Vagina (tissue), 2 donors: ENCODE measurements around the gene LYAR. TPM values are rescaled to one million over a fixed set of nuclear protein-coding genes. Genes with fewer than 3 reads are reported as not detected.

Experiments
- DNase-seq, 2 donors: peaks; one replicate each; pipeline ENCODE4 v3.0.0-alpha.2; 2017; ENCODE audit errors: extremely low spot score in 2 of 2
- H3K27ac ChIP-seq: fragments of 200-600 bp; sonication (generic); one replicate; pipeline ENCODE4 v1.5.1; 2019
- H3K27me3 ChIP-seq: fragments of 200-600 bp; sonication (generic); one replicate; pipeline ENCODE4 v1.5.1; 2019
- H3K36me3 ChIP-seq, 2 donors: fragments of 200-600 bp; sonication (generic); one replicate each; pipeline ENCODE4 v1.5.1; 2017 to 2019
- H3K4me1 ChIP-seq: fragments of 200-600 bp; sonication (generic); one replicate; pipeline ENCODE4 v1.5.1; 2019
- H3K4me3 ChIP-seq, 2 donors: fragments of 200-600 bp; sonication (generic); 1 replicate in 1 of 2; 2 replicates in 1 of 2; pipeline ENCODE4 v1.5.1; 2016 to 2019
- H3K9me3 ChIP-seq: fragments of 200-600 bp; sonication (generic); one replicate; pipeline ENCODE4 v1.5.1; 2019
- POLR2A ChIP-seq, 2 donors: fragments of 450-650 bp; IDR thresholded peaks; one replicate each; pipeline ENCODE4 v1.6.1; 2017; ENCODE audit warnings: antibody characterized with exemption in 2 of 2, mild to moderate bottlenecking in 2 of 2, moderate library complexity in 2 of 2
- POLR2AphosphoS5 ChIP-seq, 2 donors: sonication (generic); formaldehyde crosslinking; IDR thresholded peaks; one replicate each; pipeline ENCODE4 v1.9.0; 2017; ENCODE audit warnings: antibody characterized with exemption in 2 of 2, mild to moderate bottlenecking in 2 of 2, low read depth in 1 of 2; ENCODE audit not compliant: insufficient read depth in 1 of 2
- intact Hi-C: fragments of 100-400 bp; cut with DNase I; formaldehyde crosslinking; loops from one replicate; pipeline ENCODE4 v1.15.1; 2023
- total RNA-seq: library from RNA; depleted of rRNA; stranded (reverse); fragments of >200 nt; gene quantifications from one replicate; pipeline ENCODE4 v1.2.3, GENCODE V29; 2016
- TF ChIP-seq, protein P1 (sequence below), 3 experiments: fragments of 450-650 bp in 2 of 3; fragments of 200-600 bp in 1 of 3; sonication (generic) in 1 of 3; IDR thresholded peaks; one replicate each; pipeline ENCODE4 v1.5.1; 2017 to 2019; ENCODE audit warnings: antibody characterized with exemption in 3 of 3, mild to moderate bottlenecking in 2 of 3, moderate library complexity in 2 of 3

The LYAR gene
- total RNA-seq, 1 donor from 2014 or later, result 6.4 TPM

DNA sequence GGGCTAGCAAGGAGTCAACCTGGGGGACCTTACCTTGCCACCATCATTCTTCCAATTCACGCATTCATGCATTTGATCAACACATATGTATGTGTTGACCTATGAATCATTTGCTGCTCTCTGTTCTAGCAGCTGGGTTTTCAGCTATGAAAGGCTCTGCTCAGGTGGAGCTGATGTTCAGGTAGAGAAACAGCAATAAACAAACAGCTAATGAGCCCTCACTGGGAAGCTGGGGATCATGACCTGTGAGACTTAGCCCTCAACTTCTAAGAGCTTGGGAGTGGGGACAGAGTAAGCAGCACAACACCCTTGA is 61.6 kb downstream of the LYAR start:
- Histone ChIP-seq H3K4me1 (no peaks in the 10 kb centered on the region), H3K36me3 (no peaks in the 10 kb centered on the region), H3K27ac (no peak overlapping the region), H3K9me3 (peaks cover 2% of the 10 kb centered on the region), H3K27me3 (peaks cover 6% of the 10 kb centered on the region), H3K4me3 (no peak overlapping the region)
- TF ChIP-seq POLR2A (IDR thresholded peaks at IDR 0.05) (no peak), POLR2AphosphoS5 (IDR thresholded peaks at IDR 0.05; ENCODE audit: insufficient read depth in 1 of 2, low read depth in 1 of 2) (no peak)
- TF ChIP-seq, protein P1, sequence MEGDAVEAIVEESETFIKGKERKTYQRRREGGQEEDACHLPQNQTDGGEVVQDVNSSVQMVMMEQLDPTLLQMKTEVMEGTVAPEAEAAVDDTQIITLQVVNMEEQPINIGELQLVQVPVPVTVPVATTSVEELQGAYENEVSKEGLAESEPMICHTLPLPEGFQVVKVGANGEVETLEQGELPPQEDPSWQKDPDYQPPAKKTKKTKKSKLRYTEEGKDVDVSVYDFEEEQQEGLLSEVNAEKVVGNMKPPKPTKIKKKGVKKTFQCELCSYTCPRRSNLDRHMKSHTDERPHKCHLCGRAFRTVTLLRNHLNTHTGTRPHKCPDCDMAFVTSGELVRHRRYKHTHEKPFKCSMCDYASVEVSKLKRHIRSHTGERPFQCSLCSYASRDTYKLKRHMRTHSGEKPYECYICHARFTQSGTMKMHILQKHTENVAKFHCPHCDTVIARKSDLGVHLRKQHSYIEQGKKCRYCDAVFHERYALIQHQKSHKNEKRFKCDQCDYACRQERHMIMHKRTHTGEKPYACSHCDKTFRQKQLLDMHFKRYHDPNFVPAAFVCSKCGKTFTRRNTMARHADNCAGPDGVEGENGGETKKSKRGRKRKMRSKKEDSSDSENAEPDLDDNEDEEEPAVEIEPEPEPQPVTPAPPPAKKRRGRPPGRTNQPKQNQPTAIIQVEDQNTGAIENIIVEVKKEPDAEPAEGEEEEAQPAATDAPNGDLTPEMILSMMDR (IDR thresholded peaks at IDR 0.05), result no peak
- DNase-seq, result no peak
- intact Hi-C loops, result no loop called here

DNA sequence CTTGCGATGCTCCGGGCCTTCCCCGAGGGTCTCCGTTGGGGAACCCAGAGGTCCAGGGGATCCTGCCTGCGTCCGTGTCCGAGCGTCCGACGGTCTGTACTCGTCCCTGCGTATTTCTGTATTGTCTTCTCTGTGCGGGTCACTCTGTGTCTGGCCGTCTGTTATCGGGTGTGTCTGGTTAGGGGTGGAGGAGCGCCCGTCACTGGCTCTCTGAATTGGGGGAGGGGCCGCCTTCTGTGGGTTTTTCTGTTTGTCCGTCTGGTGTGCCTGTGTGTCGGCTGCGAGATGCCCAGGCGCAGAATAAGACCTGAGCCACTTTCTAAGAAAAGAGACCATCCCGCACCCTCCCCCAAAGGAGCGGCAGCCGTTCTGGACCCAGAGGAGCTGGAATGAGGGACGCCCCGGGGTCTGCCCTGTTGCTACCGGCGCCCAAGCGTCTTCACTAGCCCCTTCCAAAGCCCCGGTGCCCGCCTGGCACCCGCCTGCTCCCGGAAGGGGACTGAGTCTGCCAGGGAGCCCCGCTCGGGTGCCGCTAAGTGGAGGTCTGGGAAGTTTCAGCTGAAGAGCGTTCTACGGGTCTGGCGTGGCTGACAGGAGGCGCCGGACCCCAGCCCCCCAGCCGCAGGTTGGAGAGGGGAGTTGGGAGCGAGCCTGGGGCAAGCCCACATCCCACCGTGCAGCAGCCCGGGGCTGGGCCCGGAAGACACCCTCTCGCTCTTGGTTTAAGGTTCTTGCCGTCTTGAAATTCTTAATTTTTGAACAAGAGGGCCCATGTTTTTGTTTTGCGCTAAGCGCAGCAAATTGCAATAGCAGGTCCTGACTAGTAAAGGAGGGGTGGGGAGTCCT is 62.2 kb downstream of the LYAR start:
- intact Hi-C loops, result no loop called here
- no peaks in the 10 kb centered on the region for H3K36me3 ChIP-seq
- no peak for DNase-seq
- no peak overlapping the region for H3K4me3 ChIP-seq
- no peaks in the 10 kb centered on the region for H3K9me3 ChIP-seq
- no peaks in the 10 kb centered on the region for H3K4me1 ChIP-seq
- no peak overlapping the region for H3K27ac ChIP-seq
- no peak for TF ChIP-seq POLR2AphosphoS5 (IDR thresholded peaks at IDR 0.05; ENCODE audit: insufficient read depth in 1 of 2, low read depth in 1 of 2)
- H3K27me3 ChIP-seq, result peaks cover 6% of the 10 kb centered on the region

DNA sequence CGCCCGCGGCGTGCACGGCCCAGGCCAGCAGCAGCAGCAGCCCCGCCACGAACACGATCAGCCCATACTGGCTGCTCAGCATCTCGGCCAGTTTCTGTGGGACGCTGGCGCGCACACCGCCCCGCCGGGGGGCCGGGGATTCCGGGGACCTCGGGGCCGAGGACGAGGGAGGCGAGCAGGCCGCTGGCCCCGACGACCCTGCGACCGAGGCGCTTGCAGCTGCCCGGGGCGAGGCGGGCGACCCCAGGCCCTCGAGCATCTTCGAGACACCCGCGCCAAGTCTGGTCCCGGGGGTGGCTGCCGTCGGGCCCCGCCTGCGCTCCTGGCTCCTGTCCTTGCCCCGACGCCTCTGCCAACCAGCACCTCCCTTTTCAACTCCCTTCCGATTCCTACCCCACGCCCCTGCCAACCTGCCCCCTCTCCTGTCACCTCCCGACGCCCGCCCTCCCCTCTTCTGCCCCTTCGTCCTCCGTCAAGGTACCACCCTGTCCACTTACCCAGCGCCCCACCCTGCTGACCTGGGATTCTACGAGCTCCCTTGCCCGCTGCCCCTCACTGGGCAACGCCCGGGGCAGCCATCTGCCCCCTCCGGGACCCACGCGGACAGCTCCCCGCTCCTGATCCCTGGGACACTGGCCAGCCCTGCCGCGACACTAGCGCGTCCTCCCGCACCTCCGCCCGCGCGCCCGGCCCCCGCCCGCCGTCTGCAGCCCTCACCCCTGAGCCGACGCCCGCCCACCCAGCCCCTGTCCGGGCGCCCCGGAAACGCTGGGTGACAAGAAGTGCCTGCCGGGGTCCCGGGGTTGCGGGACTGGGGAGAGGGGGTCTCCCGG is 63.1 kb downstream of the LYAR start, which contains the start of gene OTOP1:
TSS of gene OTOP1 (minus strand) at position 324 of the 833 bp plus-strand sequence. CDS start at position 259, 65 bp downstream.
- TF ChIP-seq POLR2A (IDR thresholded peaks at IDR 0.05) (no peak), POLR2AphosphoS5 (IDR thresholded peaks at IDR 0.05; ENCODE audit: insufficient read depth in 1 of 2, low read depth in 1 of 2) (no peak)
- TF ChIP-seq, protein P1 (IDR thresholded peaks at IDR 0.05), result no peak
- peaks cover 6% of the 10 kb centered on the region for H3K27me3 ChIP-seq
- H3K4me3 ChIP-seq, result no peak within 1 kb of the TSS
- H3K4me1 ChIP-seq, result no peaks in the 10 kb centered on the region
- intact Hi-C loops, result no loop called here
- H3K9me3 ChIP-seq, result no peaks in the 10 kb centered on the region
- no peak for DNase-seq
- no peak within 1 kb of the TSS for H3K27ac ChIP-seq
- H3K36me3 ChIP-seq, result no peaks in the 10 kb centered on the region

DNA sequence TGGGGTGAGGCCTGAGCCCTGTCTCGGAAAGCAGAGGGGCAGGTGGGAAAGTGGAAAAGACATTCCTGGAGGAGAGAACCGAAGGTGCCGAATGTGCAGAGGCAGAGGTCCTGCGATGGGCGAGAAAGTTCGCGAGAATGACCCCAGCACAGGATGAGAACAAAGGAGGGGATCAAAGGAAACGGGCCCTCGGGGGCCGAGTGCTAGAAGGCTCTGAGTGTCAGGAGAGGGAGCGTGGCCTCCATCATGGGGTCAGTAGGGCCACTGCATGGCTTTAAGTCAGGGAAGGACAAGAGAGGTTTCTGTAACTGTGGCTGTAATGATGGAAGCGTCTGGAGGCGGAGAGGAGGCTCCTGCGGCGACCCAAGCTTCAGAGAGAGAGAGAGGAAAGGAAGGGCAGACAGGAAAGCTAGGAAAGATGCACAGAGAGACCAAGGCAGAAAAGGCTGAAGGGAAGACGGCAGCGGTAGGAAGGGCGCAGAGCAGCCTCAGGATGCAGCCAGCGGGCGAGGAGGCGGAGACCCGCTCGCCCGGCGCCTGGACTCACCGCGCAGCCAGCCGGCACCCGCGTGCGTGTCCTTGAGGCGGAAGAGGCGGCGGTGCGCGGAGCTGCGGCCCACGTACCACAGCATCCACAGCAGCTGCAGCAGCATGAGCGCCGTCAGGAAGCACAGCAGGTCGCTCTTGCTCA is 63.9 kb downstream of the LYAR start:
- no peak overlapping the region for H3K27ac ChIP-seq
- TF ChIP-seq, protein P1 (IDR thresholded peaks at IDR 0.05), result no peak
- TF ChIP-seq POLR2A (IDR thresholded peaks at IDR 0.05) (no peak), POLR2AphosphoS5 (IDR thresholded peaks at IDR 0.05; ENCODE audit: insufficient read depth in 1 of 2, low read depth in 1 of 2) (no peak)
- no peak overlapping the region for H3K4me3 ChIP-seq
- H3K4me1 ChIP-seq, result no peaks in the 10 kb centered on the region
- no peaks in the 10 kb centered on the region for H3K36me3 ChIP-seq
- no peak for DNase-seq
- H3K9me3 ChIP-seq, result no peaks in the 10 kb centered on the region
- intact Hi-C loops, result no loop called here
- H3K27me3 ChIP-seq, result peaks cover 6% of the 10 kb centered on the region

Other genes with a start within 250 kb of the LYAR start
- gene OTOP1, start 63.2 kb downstream of the LYAR start, total RNA-seq, result not detected
- gene TMEM128, start 41.9 kb downstream of the LYAR start, total RNA-seq, result 15.2 TPM
- 5.4 TPM for gene ZBTB49, start 97 bp upstream of the LYAR start, total RNA-seq
- gene NSG1, start 96.9 kb upstream of the LYAR start, total RNA-seq, result 32.9 TPM